BE2C (cell line): ENCODE results near the gene GTF2A1L.
"Not testable (repeated sequence)": the region's sequence is repeated elsewhere in the genome, so short reads cannot be mapped to it uniquely, and the experiment has no call there.

Experiments
- DNase-seq: peaks from one replicate; pipeline ENCODE4 v3.0.0-alpha.2; 2020
- H3K27me3 ChIP-seq: fragments of 250-450 bp; sonication (Bioruptor Pico); 2 replicates; pipeline ENCODE4 v1.5.1; 2020; ENCODE audit warnings: mild to moderate bottlenecking
- H3K36me3 ChIP-seq: fragments of 250-450 bp; sonication (Bioruptor Pico); 2 replicates; pipeline ENCODE4 v1.5.1; 2020; ENCODE audit warnings: mild to moderate bottlenecking
- H3K4me1 ChIP-seq: fragments of 250-450 bp; sonication (Bioruptor Pico); 2 replicates; pipeline ENCODE4 v1.5.1; 2020
- H3K4me3 ChIP-seq: 2 replicates; pipeline ENCODE4 v1.5.1; 2011; ENCODE audit warnings: low read depth, low read length
- H3K9me3 ChIP-seq: fragments of 250-450 bp; sonication (Bioruptor Pico); 2 replicates; pipeline ENCODE4 v1.5.1; 2020
- TF ChIP-seq, protein P1 (sequence below): IDR thresholded peaks from 2 replicates; pipeline ENCODE4 v1.5.1; 2012; ENCODE audit warnings: mild to moderate bottlenecking, low read depth, low read length

The GTF2A1L gene

DNA sequence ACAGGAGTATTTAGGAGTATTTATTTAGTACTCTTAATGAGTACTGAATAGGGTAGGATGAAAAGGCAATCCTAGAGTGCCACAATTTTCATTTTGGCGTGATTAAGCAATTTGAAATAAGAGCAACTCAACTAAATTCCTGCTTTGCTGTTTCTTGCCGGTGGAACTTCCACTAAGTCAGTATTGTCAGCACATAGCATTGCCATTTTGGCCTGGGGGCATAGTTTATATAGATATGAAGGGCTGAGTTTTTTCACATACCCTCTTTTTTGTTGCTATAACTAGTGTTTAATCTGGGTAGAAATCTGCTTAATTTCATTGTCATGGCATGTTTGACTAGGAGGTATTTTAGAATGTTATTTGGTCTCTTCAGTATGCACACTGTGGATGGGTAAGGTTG, 1.9 kb downstream of the GTF2A1L start:
- TF ChIP-seq, protein P1, sequence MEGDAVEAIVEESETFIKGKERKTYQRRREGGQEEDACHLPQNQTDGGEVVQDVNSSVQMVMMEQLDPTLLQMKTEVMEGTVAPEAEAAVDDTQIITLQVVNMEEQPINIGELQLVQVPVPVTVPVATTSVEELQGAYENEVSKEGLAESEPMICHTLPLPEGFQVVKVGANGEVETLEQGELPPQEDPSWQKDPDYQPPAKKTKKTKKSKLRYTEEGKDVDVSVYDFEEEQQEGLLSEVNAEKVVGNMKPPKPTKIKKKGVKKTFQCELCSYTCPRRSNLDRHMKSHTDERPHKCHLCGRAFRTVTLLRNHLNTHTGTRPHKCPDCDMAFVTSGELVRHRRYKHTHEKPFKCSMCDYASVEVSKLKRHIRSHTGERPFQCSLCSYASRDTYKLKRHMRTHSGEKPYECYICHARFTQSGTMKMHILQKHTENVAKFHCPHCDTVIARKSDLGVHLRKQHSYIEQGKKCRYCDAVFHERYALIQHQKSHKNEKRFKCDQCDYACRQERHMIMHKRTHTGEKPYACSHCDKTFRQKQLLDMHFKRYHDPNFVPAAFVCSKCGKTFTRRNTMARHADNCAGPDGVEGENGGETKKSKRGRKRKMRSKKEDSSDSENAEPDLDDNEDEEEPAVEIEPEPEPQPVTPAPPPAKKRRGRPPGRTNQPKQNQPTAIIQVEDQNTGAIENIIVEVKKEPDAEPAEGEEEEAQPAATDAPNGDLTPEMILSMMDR = no peak
- Histone ChIP-seq H3K9me3 (no peaks in the 10 kb centered on the region), H3K27me3 (no peaks in the 10 kb centered on the region), H3K4me1 (no peaks in the 10 kb centered on the region), H3K4me3 (no peak overlapping the region), H3K36me3 (no peaks in the 10 kb centered on the region)
- no peak for DNase-seq

- TF ChIP-seq, protein P1 = no peak
These were observed 2.9 kb downstream of the GTF2A1L start for GRCh38 chr2:48620604-48621003.

DNA sequence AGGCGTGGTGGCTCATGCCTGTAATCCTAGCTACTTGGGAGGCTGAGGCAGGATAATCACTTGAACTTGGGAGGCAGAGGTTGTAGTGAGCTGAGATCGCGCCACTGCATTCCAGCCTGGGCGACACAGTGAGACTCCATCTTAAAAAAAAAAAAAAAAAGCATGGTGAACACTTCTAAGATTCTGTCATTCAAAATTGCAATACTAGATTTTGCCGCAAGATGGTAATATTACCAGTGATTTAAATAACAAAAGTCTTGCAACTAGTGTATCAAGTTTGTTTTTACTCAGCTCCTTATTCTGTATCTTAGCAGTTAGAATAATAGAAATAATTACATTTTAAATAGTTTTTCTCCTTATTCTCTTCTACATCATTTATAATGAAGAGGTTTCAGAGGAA, 5.0 kb downstream of the GTF2A1L start:
- not testable (repeated sequence) for H3K36me3 ChIP-seq, H3K4me1 ChIP-seq, H3K4me3 ChIP-seq, H3K27me3 ChIP-seq, H3K9me3 ChIP-seq, DNase-seq

More at GRCh38 chr2:48620604-48621003, 2.9 kb downstream of the GTF2A1L start:
- Histone ChIP-seq H3K4me1 (no peaks in the 10 kb centered on the region), H3K9me3 (no peaks in the 10 kb centered on the region), H3K4me3 (no peak overlapping the region), H3K36me3 (no peaks in the 10 kb centered on the region), H3K27me3 (no peaks in the 10 kb centered on the region)
- no peak for DNase-seq

- Histone ChIP-seq H3K4me1 (no peaks in the 10 kb centered on the region), H3K36me3 (no peaks in the 10 kb centered on the region), H3K27me3 (no peaks in the 10 kb centered on the region), H3K9me3 (no peaks in the 10 kb centered on the region), H3K4me3 (no peak overlapping the region)
- TF ChIP-seq, protein P1 = no peak
- no peak for DNase-seq
These were observed 7.0 kb downstream of the GTF2A1L start for GRCh38 chr2:48624696-48625095.

GRCh38 chr2:48626047-48626446, 8.4 kb downstream of the GTF2A1L start:
- Histone ChIP-seq H3K27me3 (no peaks in the 10 kb centered on the region), H3K4me1 (no peaks in the 10 kb centered on the region), H3K36me3 (no peaks in the 10 kb centered on the region), H3K4me3 (no peak overlapping the region), H3K9me3 (no peaks in the 10 kb centered on the region)
- TF ChIP-seq, protein P1 = no peak
- DNase-seq = no peak

GRCh38 chr2:48633143-48633542, 15.5 kb downstream of the GTF2A1L start:
- TF ChIP-seq, protein P1 = no peak

GRCh38 chr2:48635786-48636185, 18.1 kb downstream of the GTF2A1L start:
- Histone ChIP-seq H3K27me3 (no peaks in the 10 kb centered on the region), H3K4me1 (no peaks in the 10 kb centered on the region), H3K4me3 (no peak overlapping the region), H3K36me3 (no peaks in the 10 kb centered on the region), H3K9me3 (no peaks in the 10 kb centered on the region)
- TF ChIP-seq, protein P1 = no peak
- no peak for DNase-seq

More at GRCh38 chr2:48633143-48633542, 15.5 kb downstream of the GTF2A1L start:
- H3K4me1 ChIP-seq = no peaks in the 10 kb centered on the region
- H3K36me3 ChIP-seq = no peaks in the 10 kb centered on the region
- no peak for DNase-seq
- no peaks in the 10 kb centered on the region for H3K27me3 ChIP-seq
- H3K4me3 ChIP-seq = no peak overlapping the region
- H3K9me3 ChIP-seq = no peaks in the 10 kb centered on the region
